ENCODE data around the gene LRGUK.
"Not testable (repeated sequence)": the region's sequence is repeated elsewhere in the genome, so short reads cannot be mapped to it uniquely, and the experiment has no call there.

The LRGUK gene

DNA sequence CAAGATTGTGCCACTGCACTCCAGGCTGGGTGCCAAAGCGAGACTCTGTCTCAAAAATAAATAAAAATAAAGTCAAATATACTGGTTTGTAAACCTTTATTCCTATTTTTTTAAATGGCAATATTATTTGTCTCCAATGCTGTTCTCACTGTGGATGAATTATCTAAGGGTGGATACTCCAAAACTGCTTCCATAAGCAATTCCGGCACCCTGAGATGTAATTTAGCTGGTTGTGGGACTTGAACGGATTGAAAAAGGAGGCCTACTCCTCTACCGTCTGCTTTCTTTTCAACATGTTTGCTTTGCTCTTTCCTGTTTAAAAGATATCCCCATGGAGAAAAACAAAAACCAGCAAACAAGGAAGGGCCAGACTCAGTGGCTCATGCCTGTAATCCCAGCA, 135.2 kb downstream of the LRGUK start:
- no peak for DNase-seq

DNA sequence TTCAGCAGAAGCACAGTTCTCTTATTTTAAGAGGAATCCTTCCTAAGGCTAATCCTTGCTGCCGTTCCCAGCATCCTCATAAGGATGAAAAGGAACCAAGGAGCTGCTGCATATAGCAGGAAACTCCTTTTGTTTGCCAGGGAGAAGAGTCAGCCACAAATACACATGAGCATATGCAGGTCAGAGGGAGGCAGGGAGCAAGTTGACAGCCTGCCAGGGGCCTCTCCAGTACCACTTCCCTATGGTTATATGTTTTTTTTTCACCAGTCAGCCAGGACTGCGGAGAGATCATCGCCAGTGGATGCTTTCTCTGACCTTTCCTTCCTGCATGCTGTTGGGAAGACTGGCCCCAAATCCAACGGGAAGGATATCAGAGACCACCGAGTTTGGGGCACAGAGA, 149.8 kb downstream of the LRGUK start:
- DNase-seq = no peak

DNA sequence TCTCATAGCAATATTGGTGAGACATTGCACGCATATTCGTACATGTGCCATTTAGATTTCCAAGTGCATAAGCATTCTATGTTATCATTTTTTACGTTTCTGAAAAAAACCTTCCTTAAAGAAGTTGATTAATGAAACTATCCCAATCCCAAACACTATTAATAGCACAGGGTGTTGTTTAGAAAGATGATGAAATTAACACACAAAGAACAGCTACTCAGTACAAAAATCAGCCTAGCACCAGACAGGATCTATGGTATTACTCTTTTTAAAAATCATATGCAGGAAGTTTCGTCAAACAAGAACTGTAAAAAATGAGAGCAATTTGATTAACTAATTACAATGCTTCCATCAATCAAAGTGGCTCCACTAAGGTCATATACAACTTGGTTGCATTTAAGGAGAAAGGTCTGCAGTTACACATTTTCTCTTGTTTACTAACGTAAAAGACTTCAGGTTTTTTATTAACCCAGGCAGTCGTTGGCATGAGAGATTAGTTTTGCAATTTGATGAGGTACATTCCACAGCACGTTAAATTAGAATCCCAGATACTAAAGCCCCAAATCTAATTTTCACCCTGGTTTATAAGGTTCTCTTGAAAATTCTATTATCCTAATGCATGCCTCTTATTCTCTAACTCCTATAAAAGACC, 151.5 kb downstream of the LRGUK start:
- no peak for DNase-seq

DNA sequence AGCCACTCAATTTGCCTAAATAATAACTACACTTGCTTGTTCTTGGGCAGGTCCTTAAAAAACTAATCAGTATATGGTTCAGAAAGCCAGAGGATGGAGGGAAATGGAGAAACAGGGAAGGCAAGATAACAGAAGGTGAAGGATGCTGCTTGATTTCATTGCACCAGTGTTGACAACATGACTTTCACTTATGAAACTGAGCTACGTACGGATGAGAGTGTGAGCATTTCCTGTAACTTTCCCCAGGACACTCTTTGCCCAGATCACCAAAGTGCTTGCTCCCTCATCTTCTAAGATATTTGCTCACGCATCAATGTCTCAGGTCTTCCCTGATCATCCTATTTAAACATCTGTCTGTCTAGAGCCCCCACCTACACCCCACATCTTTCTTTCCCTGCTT, 152.2 kb downstream of the LRGUK start:
- DNase-seq = no peak

DNA sequence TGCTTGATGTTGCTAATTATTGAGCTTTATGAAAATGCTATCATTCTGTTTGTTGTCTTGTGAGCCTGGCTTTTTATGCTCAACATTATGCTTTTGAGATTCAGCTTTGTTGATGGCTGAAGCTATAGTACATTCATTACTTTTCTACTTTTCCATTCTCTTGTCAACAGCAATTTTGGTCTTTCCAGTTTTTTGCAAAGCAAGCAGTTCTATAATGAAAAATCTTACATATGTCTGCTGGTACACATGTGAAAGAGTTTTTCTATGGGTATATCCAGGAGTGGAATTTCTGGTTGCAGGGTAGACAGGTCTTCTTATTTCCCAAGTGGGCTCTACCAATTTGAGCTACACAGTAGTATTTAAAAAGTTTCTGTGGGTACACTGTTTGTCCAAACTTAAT, 152.8 kb downstream of the LRGUK start:
- no peak for DNase-seq

DNA sequence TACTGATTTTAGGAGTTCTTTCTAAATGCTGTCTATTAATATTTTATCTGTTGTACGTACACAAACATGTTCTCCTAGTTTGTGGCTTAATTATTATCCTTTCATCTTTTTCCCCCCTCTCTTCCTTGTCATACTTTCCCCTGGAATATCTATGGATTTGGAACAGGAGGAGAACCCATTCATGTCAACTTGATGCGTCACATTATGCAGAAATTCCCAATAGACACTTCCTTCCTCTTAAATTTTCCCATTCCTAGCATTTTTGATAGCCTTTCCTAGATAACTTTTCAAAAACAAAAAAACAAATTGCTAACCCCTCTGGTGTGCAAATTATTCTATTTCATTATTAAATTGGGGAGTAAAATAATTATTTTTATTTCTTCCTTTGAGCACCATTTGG, 153.4 kb downstream of the LRGUK start:
- no peak for DNase-seq

DNA sequence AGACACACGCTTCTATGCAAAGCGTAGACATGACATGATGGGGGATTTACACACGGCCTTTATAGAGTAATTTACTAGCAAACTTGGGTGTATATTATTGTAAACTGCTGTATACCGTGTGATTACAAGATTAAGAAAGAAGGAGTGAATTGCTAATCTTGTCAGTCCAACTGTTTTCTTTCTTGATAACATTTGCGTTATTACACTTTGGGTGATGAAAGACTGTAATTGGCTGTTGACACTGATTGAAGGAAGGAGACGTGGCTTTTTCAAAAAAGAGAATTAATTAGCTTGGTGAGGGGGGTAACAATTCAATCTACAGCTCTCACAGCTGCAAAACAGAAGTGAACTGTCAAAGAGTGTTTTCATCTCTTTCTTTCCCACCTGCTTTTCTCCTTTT, 156.9 kb downstream of the LRGUK start:
- DNase-seq = no peak

DNA sequence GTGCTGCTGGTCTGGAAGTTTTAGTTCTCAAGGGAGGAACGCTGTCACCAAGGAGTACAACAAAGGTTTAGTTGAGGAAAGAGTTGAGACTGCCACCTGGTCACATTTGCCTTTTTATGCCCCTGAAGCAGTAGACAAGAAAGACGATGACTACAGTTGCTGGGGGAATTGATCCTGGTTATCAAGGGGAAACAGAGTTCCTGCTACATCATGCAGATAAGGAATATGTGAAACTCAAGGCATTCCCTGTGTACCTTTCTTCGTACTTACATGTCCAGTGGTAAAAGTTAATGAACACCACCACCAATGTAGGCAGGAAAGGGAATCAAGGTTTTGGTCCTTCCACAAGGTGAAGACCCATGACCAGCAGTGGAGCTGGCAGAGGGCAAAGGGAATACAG, 157.8 kb downstream of the LRGUK start:
- DNase-seq = no peak

DNA sequence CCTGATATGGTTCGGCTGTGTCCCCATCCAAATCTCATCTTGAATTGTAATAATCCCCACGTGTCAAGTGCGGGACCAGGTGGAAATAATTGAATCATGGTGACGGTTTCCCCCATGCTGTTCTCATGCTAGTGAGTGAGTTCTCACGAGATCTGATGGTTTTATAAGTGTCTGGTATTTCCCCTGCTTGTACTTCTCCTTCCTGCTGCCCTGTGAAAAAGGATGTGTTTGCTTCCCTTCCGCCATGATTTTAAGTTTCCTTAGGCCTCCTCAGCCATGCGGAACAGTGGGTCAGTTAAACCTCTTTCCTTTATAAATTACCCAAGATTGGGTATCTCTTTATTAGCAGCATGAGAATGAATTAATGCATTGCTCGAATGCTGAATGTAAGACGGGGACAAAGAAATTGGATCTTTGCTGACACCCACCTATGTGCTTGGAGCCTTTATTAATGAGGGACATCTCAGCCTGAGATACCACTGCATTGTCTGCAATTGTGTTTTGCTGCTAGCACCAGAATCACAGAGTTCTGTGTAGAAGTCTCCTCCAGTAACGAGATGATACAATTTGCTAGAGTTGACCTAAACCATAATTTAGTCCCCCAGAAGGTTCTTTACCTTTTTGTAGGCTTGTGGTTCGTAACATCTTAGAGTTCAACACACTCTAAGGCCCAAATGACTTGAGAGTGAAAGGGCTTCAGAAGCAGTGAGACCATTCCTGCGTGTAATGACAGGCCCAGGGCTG, 160.9 kb downstream of the LRGUK start:
- no peak for DNase-seq

DNA sequence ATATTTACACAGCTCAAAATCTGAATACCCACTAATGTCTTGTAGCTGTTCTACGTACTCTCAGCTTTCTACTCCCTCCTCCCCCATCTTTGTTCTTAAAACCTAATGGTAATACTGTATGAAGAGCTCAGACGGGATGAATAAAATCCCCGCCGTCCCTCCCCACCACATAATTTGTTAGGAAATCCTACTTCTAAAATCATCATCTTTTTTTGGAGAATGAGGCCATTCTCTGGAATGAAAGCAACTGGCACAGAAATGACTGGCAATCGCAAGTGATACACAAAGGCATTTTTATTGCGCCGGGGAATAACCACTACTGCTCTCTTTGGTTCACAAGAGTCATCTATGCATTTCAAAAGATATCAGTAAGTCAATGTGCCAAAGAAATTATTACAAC, 162.3 kb downstream of the LRGUK start:
- DNase-seq = no peak

DNA sequence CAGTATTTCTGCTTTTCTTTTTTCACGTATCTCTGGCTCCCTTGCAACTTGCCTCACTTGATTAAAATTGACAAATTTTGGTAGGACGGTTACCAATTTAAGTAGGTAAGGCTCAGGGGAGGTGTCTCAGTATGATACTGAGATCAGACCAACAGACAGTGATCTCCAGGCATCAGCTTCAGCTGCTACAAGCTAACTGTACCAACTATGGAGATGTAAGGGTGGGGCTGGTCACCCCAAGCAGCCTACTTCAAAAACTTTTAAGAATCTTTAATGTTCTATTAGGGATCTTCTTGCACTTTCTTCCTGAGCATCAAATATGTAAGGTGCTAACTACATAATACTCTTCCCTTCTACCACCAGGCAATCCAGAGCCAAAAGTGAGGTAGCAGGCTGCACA, 162.7 kb downstream of the LRGUK start:
- no peak for DNase-seq

DNA sequence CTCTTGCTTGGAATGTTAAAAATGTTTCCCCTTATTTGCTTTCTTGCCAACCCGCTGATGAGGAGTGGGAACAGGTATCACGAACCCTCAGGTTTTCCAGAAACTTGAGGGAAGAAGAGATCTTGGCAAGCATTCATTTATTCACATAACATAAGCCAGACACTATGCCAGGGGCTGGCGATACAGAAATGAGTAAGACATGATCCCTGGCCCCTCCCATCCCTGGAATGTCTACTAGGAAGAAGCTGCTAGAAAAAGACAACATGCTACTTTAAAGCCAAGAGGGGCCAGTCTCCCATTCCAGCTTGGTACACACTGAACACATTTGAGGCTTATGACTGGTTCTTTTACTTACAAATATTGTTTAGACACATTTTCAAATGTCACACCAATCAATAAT, 163.1 kb downstream of the LRGUK start:
- no peak for DNase-seq

DNA sequence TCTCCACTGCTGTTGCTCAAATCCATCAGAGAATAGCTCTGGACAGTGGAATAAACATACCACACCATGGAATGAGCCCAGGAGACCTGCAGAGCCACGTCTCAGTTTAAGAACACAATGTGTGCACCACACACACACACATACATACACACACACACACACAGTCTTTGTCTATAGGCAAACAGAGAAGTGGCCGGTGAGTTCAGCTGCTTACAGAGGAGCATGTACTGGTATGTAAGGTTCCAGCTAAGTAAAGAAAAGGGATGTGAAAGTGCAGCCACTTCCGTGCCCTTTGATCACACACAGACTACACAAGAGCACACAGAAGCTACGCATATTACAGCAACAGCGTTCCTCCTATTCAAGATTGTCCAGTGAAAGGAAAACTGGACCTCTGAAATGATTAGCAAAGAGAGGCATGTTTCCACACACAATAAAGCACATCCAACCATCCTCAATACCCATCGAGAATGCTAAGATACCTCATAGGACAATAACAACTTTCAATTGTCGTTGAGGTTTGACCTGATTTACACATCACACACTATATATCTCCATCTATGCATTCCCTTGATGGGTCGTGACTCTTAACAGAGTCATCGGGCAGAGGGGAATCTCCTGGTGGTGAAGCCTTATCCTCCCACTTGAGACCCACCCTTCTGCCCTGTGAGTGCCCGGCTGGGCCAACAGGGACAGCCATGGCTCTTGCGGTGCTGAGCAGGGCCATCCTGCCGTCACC, 166.0 kb downstream of the LRGUK start:
- no peak for DNase-seq

DNA sequence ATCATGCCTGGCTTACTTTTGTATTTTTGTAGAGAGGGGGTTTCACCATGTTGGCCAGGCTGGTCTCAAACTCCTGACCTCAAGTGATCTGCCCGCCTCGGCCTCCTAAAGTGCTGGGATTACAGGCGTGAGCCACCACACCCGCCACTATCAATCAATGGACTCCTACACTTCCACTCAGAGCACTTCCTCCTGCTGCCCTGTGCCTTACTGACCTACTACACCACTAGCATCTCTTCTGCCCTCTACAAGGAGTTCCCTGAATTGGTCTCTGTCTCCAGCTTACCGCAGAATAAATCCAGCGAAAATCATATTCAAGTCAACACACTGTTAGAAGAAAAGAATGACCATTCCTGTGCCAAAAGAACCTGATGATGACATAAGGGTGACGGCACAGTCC, 168.8 kb downstream of the LRGUK start:
- DNase-seq = not testable (repeated sequence)

DNA sequence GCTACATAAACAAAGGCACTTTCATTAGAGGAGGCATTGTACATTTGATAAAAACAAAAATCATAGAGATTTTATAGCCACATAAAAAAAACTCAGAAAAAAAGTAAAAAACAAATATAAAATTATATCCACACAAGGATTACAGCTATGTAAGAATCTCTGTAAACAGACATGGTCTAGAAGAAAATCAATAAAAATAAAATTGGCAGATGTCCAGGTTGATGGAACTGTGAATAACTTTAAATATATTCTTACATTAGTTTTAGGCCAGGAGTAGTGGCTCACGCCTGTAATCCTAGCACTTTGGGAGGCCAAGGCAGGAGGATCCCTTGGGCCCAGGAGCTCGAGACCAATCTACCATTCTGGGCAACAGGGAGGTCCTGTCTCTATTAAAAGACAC, 170.3 kb downstream of the LRGUK start:
- DNase-seq = no peak

DNA sequence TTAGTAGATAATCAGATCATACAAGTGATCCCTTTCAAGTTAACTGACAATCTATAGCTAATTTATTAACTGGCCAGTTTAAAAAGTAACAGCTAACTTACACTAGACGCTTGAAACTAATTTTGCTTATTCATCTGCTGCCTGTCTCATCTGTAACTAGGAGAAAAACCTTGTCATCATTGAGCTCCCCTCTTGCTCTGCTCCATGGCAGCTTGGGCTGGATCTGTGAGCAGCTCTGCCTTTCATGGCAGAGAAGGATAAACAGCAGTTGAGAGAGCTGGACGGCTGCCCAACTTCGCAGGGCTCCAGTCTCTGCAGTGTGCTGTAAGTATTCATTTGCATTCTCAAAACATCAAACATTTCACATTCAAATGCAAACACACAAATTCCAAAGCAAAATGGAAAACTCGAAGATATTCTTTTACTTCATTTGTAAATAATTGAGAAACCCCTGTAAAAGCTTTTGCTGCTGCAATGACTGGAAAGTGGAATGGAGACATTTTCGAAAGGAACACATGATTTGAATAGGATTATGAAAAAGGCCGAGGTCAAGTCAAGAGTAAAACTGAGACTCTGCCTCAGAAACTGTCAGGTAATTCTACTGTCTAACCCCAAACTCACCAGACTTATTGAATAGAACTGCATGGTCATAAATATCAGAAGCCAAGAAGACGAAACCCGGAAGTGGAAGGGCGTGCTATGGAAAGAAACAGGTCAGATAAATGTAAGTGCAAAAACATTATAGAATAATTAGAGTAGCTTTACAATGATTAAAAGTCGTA, 172.0 kb downstream of the LRGUK start:
- no peak for DNase-seq

DNA sequence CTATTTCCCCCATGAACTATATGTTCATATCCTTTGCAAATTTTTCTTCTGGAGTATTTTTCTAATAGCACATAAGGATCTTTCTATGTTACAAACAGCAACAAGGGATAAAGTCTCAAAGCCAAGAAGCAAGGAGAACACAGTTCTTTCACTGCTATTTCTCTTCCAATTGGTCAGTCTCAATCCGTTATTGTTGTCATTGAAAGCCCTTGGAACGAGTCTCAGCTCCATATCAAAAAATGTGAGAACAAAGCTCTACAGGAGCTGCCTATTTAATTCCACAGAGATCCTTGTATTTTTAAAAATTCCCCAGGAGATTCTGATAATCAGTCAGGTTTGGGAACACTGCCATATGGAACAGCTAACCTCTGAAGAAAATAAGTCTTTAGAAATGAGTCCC, 173.8 kb downstream of the LRGUK start:
- no peak for DNase-seq

DNA sequence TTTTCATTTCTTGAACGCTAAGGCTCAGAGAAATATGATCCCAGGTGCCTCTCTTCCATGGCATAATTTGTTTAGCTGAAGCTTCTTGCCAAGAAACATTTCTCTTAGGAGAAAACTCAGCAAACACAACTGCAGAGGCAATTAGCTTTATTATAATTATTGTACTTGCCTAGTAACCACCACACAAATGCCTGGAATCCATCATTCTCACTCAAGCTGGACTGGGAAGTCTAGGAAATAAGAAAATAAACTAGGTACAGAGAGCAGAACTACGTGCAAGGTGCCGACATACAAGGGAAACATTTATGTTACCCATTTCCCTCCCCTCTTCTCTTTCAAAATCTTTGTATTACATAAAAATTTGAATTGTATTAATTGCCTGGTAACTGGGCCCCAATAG, 174.5 kb downstream of the LRGUK start:
- DNase-seq = no peak

DNA sequence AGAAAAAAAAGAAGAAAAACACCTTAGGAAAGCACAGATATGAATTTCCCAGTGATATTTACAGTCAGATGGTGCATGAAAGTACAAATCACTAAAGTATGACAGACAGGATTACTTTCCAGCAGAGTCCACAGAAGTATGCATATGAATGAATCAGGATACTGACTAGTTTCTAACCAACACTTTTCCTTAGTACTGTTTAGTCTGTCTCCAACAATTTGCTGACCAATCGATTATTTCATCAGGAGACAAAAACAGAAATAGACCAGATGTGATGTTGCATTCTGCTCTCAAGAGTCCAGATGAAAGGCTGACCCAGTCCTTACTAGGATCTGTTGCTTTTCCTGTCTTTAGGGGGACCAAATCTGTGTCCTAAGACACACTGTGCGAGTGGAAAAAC, 175.0 kb downstream of the LRGUK start:
- DNase-seq = no peak

DNA sequence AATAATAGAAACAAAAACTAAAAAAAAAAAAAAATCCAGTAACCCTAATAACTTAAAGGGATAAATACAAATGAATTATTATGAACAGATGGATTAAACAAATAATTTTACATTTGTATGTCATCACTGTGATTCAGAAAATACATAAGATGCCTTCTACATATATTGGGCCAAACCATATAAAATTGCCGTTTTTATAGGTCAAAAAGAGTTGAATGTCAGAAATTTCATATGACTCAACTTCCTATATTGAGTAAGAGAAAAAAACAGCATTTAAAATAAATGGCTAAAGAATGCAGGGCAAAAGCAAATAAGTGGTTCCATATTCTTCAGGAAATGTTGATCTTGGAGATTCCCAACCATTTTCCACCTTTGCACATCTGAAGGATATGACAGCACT, 180.2 kb downstream of the LRGUK start:
- no peak for DNase-seq

DNA sequence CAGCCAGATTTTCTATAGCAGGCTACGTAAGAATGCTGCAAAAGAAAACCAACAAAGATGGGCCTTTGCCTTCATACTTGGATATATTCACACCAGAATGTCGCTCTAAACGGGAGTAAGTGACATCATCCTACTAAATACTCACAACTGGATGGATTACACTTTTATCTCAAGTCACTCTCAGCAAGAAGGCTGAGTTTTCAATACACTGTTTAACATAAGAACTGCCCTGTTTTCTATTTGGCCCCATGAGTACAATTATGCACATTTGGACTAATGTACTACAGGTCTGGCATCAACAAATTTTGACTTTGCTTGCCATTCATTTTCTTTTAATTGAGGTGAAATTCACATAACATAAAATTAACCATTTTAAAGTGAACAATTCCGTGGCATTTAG, 181.4 kb downstream of the LRGUK start:
- no peak for DNase-seq

DNA sequence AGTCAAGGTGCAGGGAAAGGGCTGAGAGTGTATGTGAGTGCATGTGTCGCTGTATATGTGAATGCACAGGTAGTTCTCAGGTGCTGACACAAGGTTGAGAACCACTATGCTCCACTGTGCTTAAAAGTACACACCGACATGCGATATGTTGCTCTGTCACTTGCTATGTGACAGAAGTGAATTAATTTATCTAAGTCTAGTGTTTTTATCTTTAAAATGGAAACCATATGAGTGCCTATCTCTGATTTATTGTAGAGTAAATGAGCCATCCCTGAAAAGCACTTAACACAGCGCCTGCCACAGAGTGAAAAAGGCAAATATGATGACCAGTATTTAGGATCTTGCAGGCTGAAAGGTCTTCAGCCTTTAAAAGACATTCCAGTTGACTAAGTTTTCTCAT, 184.7 kb downstream of the LRGUK start:
- DNase-seq = no peak

DNA sequence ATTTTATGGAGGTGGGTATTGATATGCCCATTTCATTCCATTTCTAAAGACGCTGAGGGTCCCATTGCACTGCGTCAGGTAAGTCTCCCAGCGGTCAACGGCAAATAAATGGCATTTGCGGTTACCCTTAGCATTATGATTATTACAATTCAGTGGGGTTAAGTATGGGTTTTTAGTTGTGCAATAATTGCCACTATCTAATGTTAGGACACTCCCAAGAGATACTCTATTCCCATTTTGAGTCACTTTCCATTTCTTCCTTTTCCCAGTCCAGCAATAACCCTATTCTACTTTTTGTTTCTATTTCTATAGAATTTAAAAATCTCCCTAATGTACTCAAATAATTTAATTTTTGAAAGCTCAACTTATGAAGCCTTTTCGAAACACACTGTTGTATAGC, 185.6 kb downstream of the LRGUK start:
- DNase-seq = no peak

DNA sequence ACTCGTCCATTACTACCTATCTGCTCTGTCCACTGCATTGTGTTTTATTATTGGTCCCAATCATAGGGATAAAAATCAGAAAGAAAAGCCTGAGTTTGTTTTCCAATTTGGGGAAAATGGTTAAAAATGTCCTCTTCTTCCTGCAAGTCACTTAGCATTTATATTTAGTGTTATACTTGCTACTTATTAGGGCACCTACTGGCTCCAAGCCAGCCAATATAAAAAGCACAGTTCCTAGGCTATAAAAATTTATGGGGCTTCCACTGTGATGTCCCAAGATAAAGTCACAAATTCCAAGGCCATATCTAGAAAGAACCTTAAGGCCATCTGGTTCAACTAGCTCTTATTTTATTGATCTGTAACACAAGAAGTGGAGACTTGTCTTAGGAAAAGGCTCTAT, 186.4 kb downstream of the LRGUK start:
- DNase-seq = no peak

Measured in CD4-positive, alpha-beta T cell treated with Interleukin-10 for 1 hour (primary cell).